Activated CD4-positive, alpha-beta memory T cell treated with anti-CD3 and anti-CD28 coated beads for 36 hours (primary cell): ENCODE measurements around the gene MRM2. TPM values are rescaled to one million over a fixed set of nuclear protein-coding genes. Genes with fewer than 3 reads are reported as not detected.

Experiments
- CTCF ChIA-PET: fragments of 350-600 bp; sonication (Branson Sonifier 250); formaldehyde crosslinking; loops from one replicate; lab custom pipeline; 2021; ENCODE audit warnings: antibody characterized with exemption, inconsistent platforms; lab: Charles Lee
- POLR2A ChIA-PET: fragments of 350-600 bp; sonication (Branson Sonifier 250); formaldehyde crosslinking; loops from one replicate; lab custom pipeline; 2021; ENCODE audit warnings: antibody characterized with exemption; lab: Charles Lee
- DNase-seq: peaks from one replicate; pipeline ENCODE4 v3.0.0-alpha.2; 2020
- H3K27ac Mint-ChIP-seq: one replicate; pipeline ENCODE4 v1.8.0; 2021; ENCODE audit warnings: mixed read lengths
- H3K27me3 Mint-ChIP-seq: one replicate; pipeline ENCODE4 v1.8.0; 2021; ENCODE audit warnings: mixed read lengths
- H3K36me3 Mint-ChIP-seq: one replicate; pipeline ENCODE4 v1.8.0; 2021; ENCODE audit warnings: mixed read lengths
- H3K4me1 Mint-ChIP-seq: one replicate; pipeline ENCODE4 v1.8.0; 2021; ENCODE audit warnings: low read depth, mixed read lengths
- H3K4me3 Mint-ChIP-seq: one replicate; pipeline ENCODE4 v1.8.0; 2021; ENCODE audit warnings: mild to moderate bottlenecking, mixed read lengths
- H3K9me3 Mint-ChIP-seq: one replicate; pipeline ENCODE4 v1.8.0; 2021; ENCODE audit warnings: mixed read lengths
- intact Hi-C: fragments of 100-400 bp; cut with micrococcal nuclease; formaldehyde crosslinking; loops from one replicate; pipeline ENCODE4 v1.15.1; 2023
- microRNA-seq: library from miRNA; unstranded; fragments of <30 nt; microRNA quantifications from one replicate; pipeline ENCODE4 v1.2.0, GENCODE V29; 2022; ENCODE audit warnings: borderline number of aligned reads, borderline microRNAs expressed, borderline replicate concordance
- total RNA-seq, 2 experiments: library from RNA; stranded (reverse); gene quantifications; one replicate each; pipeline ENCODE4 v1.2.3, GENCODE V29; 2021

The MRM2 gene
- total RNA-seq, 2 experiments from 2014 or later: 25.5 to 26.9 TPM

- no peak for DNase-seq
- peaks cover 16% of the 10 kb centered on the region for H3K9me3 Mint-ChIP-seq
- ChIA-PET POLR2A (no interaction called here), CTCF (no interaction called here)
- intact Hi-C loops: no loop called here
- H3K27me3 Mint-ChIP-seq: no peaks in the 10 kb centered on the region
- H3K4me3 Mint-ChIP-seq: no peak overlapping the region
- peaks cover 32% of the 10 kb centered on the region for H3K36me3 Mint-ChIP-seq
- H3K4me1 Mint-ChIP-seq: no peaks in the 10 kb centered on the region
- H3K27ac Mint-ChIP-seq: no peak overlapping the region
Measured at GRCh38 chr7:2196381-2197378, 45.3 kb downstream of the MRM2 start.

- DNase-seq: no peak
- H3K4me1 Mint-ChIP-seq: no peaks in the 10 kb centered on the region
- H3K4me3 Mint-ChIP-seq: no peak overlapping the region
- H3K9me3 Mint-ChIP-seq: peaks cover 16% of the 10 kb centered on the region
- no peak overlapping the region for H3K27ac Mint-ChIP-seq
- intact Hi-C loops: no loop called here
- CTCF ChIA-PET: interaction anchor here (0.5 to 1.7 kb wide), 7 partner anchors 9 to 617 kb away, joined by 3 to 12 read pairs (median 3); no protein-coding TSS in a partner anchor
- POLR2A ChIA-PET: no interaction called here
- H3K36me3 Mint-ChIP-seq: peaks cover 36% of the 10 kb centered on the region
- H3K27me3 Mint-ChIP-seq: no peaks in the 10 kb centered on the region
Measured at GRCh38 chr7:2195400-2196246, 46.4 kb downstream of the MRM2 start.

- H3K4me3 Mint-ChIP-seq: no peak overlapping the region
- DNase-seq: no peak
- intact Hi-C loops: no loop called here
- CTCF ChIA-PET: no interaction called here
- H3K27ac Mint-ChIP-seq: no peak overlapping the region
- no peaks in the 10 kb centered on the region for H3K4me1 Mint-ChIP-seq
- no peaks in the 10 kb centered on the region for H3K27me3 Mint-ChIP-seq
- POLR2A ChIA-PET: no interaction called here
- peaks cover 23% of the 10 kb centered on the region for H3K9me3 Mint-ChIP-seq
- peaks cover 45% of the 10 kb centered on the region for H3K36me3 Mint-ChIP-seq
Measured at GRCh38 chr7:2193575-2194305, 48.3 kb downstream of the MRM2 start.

GRCh38 chr7:2192831-2193534 lies 49.0 kb downstream of the MRM2 start:
- no peak overlapping the region for H3K27ac Mint-ChIP-seq
- peaks cover 49% of the 10 kb centered on the region for H3K36me3 Mint-ChIP-seq
- H3K27me3 Mint-ChIP-seq: no peaks in the 10 kb centered on the region
- CTCF ChIA-PET: no interaction called here
- intact Hi-C loops: no loop called here
- POLR2A ChIA-PET: no interaction called here
- no peak overlapping the region for H3K4me3 Mint-ChIP-seq
- H3K9me3 Mint-ChIP-seq: peaks cover 23% of the 10 kb centered on the region
- DNase-seq: no peak
- H3K4me1 Mint-ChIP-seq: no peaks in the 10 kb centered on the region

GRCh38 chr7:2191016-2191415 lies 51.0 kb downstream of the MRM2 start:
- Mint-ChIP-seq H3K9me3 (peaks cover 18% of the 10 kb centered on the region), H3K36me3 (peaks cover 34% of the 10 kb centered on the region), H3K4me3 (no peak overlapping the region), H3K27me3 (no peaks in the 10 kb centered on the region), H3K27ac (no peak overlapping the region), H3K4me1 (no peaks in the 10 kb centered on the region)
- ChIA-PET CTCF (no interaction called here), POLR2A (no interaction called here)
- intact Hi-C loops: no loop called here
- DNase-seq: no peak

GRCh38 chr7:2190531-2190930 lies 51.5 kb downstream of the MRM2 start:
- H3K4me1 Mint-ChIP-seq: no peaks in the 10 kb centered on the region
- intact Hi-C loops: no loop called here
- peaks cover 13% of the 10 kb centered on the region for H3K9me3 Mint-ChIP-seq
- no peaks in the 10 kb centered on the region for H3K27me3 Mint-ChIP-seq
- H3K36me3 Mint-ChIP-seq: peaks cover 29% of the 10 kb centered on the region
- ChIA-PET POLR2A (no interaction called here), CTCF (no interaction called here)
- no peak for DNase-seq
- no peak overlapping the region for H3K4me3 Mint-ChIP-seq
- H3K27ac Mint-ChIP-seq: no peak overlapping the region

- intact Hi-C loops: no loop called here
- no peak for DNase-seq
- Mint-ChIP-seq H3K36me3 (peaks cover 31% of the 10 kb centered on the region), H3K4me3 (no peak overlapping the region), H3K27me3 (no peaks in the 10 kb centered on the region), H3K4me1 (peaks cover 2% of the 10 kb centered on the region), H3K27ac (no peak overlapping the region), H3K9me3 (peaks cover 12% of the 10 kb centered on the region)
- CTCF ChIA-PET: interaction anchor here (0.7 kb wide), 2 partner anchors 9 to 26 kb away, joined by 3 read pairs; no protein-coding TSS in a partner anchor
- POLR2A ChIA-PET: no interaction called here
Measured at GRCh38 chr7:2186166-2186565, 55.8 kb downstream of the MRM2 start.

- peaks cover 29% of the 10 kb centered on the region for H3K36me3 Mint-ChIP-seq
- peaks cover 2% of the 10 kb centered on the region for H3K4me1 Mint-ChIP-seq
- intact Hi-C loops: no loop called here
- ChIA-PET POLR2A (no interaction called here), CTCF (interaction anchor here (0.7 kb wide), 2 partner anchors 9 to 25 kb away, joined by 3 read pairs; no protein-coding TSS in a partner anchor)
- H3K27ac Mint-ChIP-seq: no peak overlapping the region
- no peak overlapping the region for H3K4me3 Mint-ChIP-seq
- no peaks in the 10 kb centered on the region for H3K27me3 Mint-ChIP-seq
- no peak for DNase-seq
- peaks cover 12% of the 10 kb centered on the region for H3K9me3 Mint-ChIP-seq
Measured at GRCh38 chr7:2185715-2186114, 56.3 kb downstream of the MRM2 start.

Small RNA genes lying within 50 kb of the gene (microRNA-seq; reads per million reads assigned to microRNA genes)
- not detected for gene MIR6836

Other genes with a start within 250 kb of the MRM2 start
- 10 to 100 TPM; 44.4 to 47.8 TPM for gene MAD1L1, start 9.3 kb downstream of the MRM2 start, total RNA-seq
- 100 to 1,000 TPM; 112 to 114 TPM for gene NUDT1, start within 50 bp of the MRM2 start, total RNA-seq
- 10 to 100 TPM; 35.4 to 40.2 TPM for gene SNX8, start 72.2 kb upstream of the MRM2 start, total RNA-seq
- 100 to 1,000 TPM; 179 to 182 TPM for gene EIF3B, start 112.6 kb upstream of the MRM2 start, total RNA-seq
- 1 to 10 TPM; 3.7 to 3.9 TPM for gene CHST12, start 161.4 kb upstream of the MRM2 start, total RNA-seq
- gene GRIFIN, start 234.2 kb upstream of the MRM2 start, total RNA-seq: not detected